ENCODE measurements around the gene TICRR.

The TICRR gene

GRCh38 chr15:89667706-89667960 lies 92.4 kb downstream of the TICRR start:
- peaks cover 14% of the 10 kb centered on the region for H3K4me1 Mint-ChIP-seq
- H3K27ac Mint-ChIP-seq = no peak overlapping the region
- H3K36me3 Mint-ChIP-seq (ENCODE audit: low read depth) = no peaks in the 10 kb centered on the region
- H3K9me3 Mint-ChIP-seq = no peaks in the 10 kb centered on the region
- DNase-seq = no peak
- H3K27me3 Mint-ChIP-seq (ENCODE audit: low read depth, poor library complexity) = peaks cover 26% of the 10 kb centered on the region
- no peak for TF ChIP-seq CTCF (IDR thresholded peaks at IDR 0.05)
- H3K4me3 Mint-ChIP-seq = no peak overlapping the region

- Mint-ChIP-seq H3K27ac (no peak overlapping the region), H3K9me3 (no peaks in the 10 kb centered on the region), H3K4me3 (no peak overlapping the region), H3K27me3 (ENCODE audit: low read depth, poor library complexity) (peaks cover 24% of the 10 kb centered on the region), H3K4me1 (peaks cover 10% of the 10 kb centered on the region), H3K36me3 (ENCODE audit: low read depth) (no peaks in the 10 kb centered on the region)
- TF ChIP-seq CTCF (IDR thresholded peaks at IDR 0.05) = no peak
- DNase-seq = no peak
Measured at GRCh38 chr15:89668171-89668570, 92.9 kb downstream of the TICRR start.

GRCh38 chr15:89669309-89669865 lies 94.1 kb downstream of the TICRR start:
- Mint-ChIP-seq H3K9me3 (no peaks in the 10 kb centered on the region), H3K36me3 (ENCODE audit: low read depth) (no peaks in the 10 kb centered on the region), H3K4me1 (peaks cover 16% of the 10 kb centered on the region), H3K27ac (no peak overlapping the region), H3K4me3 (no peak overlapping the region), H3K27me3 (ENCODE audit: low read depth, poor library complexity) (peaks cover 24% of the 10 kb centered on the region)
- no peak for DNase-seq
- no peak for TF ChIP-seq CTCF (IDR thresholded peaks at IDR 0.05)

- peaks cover 24% of the 10 kb centered on the region for H3K27me3 Mint-ChIP-seq (ENCODE audit: low read depth, poor library complexity)
Measured at GRCh38 chr15:89669941-89670340, 94.7 kb downstream of the TICRR start.

GRCh38 chr15:89670971-89671560 lies 95.8 kb downstream of the TICRR start:
- no peak for TF ChIP-seq CTCF (IDR thresholded peaks at IDR 0.05)
- H3K27me3 Mint-ChIP-seq (ENCODE audit: low read depth, poor library complexity) = peaks cover 24% of the 10 kb centered on the region
- no peak for DNase-seq
- H3K36me3 Mint-ChIP-seq (ENCODE audit: low read depth) = no peaks in the 10 kb centered on the region
- H3K9me3 Mint-ChIP-seq = no peaks in the 10 kb centered on the region
- H3K4me1 Mint-ChIP-seq = peaks cover 8% of the 10 kb centered on the region
- no peak overlapping the region for H3K4me3 Mint-ChIP-seq
- no peak overlapping the region for H3K27ac Mint-ChIP-seq

More at GRCh38 chr15:89669941-89670340, 94.7 kb downstream of the TICRR start:
- peaks cover 11% of the 10 kb centered on the region for H3K4me1 Mint-ChIP-seq
- TF ChIP-seq CTCF (IDR thresholded peaks at IDR 0.05) = no peak
- H3K36me3 Mint-ChIP-seq (ENCODE audit: low read depth) = no peaks in the 10 kb centered on the region
- no peak overlapping the region for H3K4me3 Mint-ChIP-seq
- DNase-seq = no peak
- no peaks in the 10 kb centered on the region for H3K9me3 Mint-ChIP-seq
- no peak overlapping the region for H3K27ac Mint-ChIP-seq

GRCh38 chr15:89671687-89672086 lies 96.4 kb downstream of the TICRR start:
- no peak for TF ChIP-seq CTCF (IDR thresholded peaks at IDR 0.05)
- Mint-ChIP-seq H3K4me1 (peaks cover 8% of the 10 kb centered on the region), H3K4me3 (no peak overlapping the region), H3K27me3 (ENCODE audit: low read depth, poor library complexity) (peaks cover 20% of the 10 kb centered on the region), H3K36me3 (ENCODE audit: low read depth) (no peaks in the 10 kb centered on the region), H3K27ac (no peak overlapping the region), H3K9me3 (no peaks in the 10 kb centered on the region)
- no peak for DNase-seq
